ENCODE measurements around the gene POMC.

The POMC gene

DNA sequence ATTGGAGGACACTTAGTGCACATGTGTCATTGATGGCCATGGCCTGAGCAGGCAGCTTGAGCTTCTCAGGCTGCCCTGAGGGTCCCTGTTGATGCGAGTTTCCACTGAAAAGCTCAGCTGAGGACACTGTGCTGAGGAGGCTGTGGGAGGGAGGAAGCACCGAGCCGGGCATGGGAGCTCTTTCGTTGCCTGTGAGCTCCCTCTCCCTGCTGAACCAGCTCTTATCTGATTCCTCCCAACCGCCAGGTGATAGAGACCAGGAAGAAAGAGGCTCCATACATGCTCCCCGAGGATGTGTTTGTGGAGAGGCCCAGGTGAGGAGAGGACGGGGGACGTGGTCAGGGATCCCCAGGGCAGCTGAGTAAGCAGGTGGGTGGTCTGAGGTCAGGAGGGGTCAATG, 27.3 kb downstream of the POMC start:
- TF ChIP-seq, protein P1, sequence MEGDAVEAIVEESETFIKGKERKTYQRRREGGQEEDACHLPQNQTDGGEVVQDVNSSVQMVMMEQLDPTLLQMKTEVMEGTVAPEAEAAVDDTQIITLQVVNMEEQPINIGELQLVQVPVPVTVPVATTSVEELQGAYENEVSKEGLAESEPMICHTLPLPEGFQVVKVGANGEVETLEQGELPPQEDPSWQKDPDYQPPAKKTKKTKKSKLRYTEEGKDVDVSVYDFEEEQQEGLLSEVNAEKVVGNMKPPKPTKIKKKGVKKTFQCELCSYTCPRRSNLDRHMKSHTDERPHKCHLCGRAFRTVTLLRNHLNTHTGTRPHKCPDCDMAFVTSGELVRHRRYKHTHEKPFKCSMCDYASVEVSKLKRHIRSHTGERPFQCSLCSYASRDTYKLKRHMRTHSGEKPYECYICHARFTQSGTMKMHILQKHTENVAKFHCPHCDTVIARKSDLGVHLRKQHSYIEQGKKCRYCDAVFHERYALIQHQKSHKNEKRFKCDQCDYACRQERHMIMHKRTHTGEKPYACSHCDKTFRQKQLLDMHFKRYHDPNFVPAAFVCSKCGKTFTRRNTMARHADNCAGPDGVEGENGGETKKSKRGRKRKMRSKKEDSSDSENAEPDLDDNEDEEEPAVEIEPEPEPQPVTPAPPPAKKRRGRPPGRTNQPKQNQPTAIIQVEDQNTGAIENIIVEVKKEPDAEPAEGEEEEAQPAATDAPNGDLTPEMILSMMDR (IDR thresholded peaks at IDR 0.05) = no peak

DNA sequence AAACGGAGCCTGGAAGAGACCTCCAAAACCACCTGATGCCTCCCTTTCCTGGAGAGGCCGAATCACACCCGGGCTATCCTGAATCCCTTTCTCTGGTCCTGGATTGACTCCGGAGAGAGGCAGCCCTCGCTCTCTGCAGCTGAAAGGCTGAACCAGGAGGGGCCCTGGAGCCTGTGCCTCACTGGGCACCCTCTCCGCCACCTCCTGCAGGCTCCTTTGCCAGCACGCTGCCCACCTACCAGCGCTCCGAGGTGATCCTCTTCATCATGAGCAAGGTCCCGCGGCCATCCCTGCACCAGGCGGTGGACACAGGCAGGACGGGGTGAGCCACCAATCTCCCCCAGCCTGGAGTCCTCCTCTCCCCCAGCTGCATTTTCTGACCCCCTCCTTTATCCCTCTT, 35.7 kb downstream of the POMC start:
- TF ChIP-seq, protein P1 (IDR thresholded peaks at IDR 0.05) = no peak

DNA sequence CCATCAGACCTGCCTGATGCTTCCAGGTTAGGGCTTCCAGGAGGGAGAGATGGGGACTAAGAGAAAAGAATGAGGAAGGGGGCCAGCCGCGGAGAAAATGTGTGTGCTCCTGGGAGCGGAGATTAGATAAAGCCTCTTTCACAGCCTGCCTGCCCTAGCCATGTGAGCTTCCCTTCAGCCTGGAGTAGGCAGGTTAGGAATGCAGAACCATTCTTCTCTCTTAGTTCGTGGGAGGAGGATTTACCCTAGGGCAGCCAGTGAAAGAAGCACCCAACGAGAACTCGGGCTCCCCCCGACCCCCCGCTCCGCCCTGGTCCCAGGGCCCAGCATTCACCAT, 36.1 kb downstream of the POMC start:
- TF ChIP-seq, protein P1 (IDR thresholded peaks at IDR 0.05) = no peak

DNA sequence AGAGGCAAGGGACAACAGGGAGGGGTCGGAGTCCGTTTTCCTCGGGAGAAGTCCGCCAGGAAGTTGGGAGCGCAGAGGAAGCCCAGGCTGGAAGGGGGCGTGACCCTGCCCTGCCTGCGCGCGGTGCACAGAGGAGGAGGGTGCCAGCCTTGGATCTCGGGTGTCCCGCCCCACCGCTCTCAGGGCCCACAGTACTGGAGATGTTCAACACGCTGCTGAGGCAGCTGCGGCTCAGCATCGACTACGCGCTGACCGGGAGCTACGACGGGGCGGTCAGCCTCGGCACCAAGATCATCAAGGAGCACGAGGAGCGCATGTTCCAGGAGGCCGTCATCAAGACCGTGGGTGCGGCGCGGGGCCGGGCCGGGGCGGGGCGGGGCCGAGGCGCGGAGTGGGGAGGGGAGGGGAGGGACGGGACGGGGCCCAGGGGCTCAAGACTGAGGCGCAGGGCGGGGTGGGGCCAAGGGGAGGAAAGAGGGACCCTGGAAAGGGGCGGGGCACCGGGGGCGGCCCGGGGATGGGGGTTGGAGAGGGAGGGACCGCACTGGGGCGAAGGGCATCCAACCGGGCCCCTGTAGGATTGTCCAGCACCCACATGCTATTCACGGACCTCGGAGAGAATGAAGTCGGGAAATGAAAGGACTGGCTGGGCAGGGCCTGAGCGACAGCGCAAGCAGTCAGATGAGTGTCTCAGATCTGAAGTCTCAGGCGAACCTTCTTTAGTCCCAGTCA, 36.6 kb downstream of the POMC start:
- TF ChIP-seq, protein P1 (IDR thresholded peaks at IDR 0.05) = no peak

DNA sequence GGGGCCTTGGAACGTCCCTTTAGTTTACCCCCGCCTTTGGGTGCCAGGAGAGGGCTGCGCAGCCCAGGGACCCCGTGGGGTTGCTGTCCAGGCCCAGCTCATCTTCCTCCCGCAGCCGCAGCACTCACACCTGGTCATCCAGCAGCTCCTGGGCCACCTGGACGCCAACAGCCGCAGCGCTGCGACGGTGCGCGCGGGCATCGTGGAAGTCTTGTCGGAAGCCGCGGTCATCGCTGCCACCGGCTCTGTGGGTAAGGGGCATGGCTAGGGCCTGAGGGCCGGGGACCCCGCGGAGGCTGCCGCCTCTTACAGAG, 37.2 kb downstream of the POMC start:
- TF ChIP-seq, protein P1 (IDR thresholded peaks at IDR 0.05) = no peak

DNA sequence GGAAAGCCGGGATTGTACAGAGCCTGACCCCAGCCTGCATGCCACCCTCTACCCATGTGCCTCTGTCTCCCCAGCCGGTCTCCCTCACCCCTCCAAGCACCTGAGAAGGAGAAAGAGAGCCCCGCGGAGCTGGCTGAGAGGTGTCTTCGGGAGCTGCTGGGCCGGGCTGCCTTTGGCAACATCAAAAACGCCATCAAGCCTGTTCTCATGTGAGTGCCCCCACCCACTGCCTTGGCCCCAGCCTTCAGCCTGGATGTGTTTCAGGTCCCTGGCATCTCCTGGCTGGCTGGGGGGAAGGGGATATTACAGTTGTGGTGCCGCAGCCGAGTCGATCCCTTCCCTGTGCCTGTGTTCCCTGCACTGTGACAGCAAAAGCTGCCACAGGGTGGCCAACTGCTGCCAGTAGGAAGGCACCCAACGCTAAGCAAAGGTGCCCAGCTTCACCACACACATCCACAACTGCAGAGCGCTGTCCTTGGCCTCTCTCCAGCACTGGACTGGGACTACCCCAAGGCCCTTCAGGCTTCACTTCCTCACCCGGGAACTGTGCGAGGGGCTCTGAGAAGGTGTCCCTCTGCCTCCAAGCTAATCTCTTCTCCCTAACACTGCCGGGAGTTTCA, 38.4 kb downstream of the POMC start:
- TF ChIP-seq, protein P1 (IDR thresholded peaks at IDR 0.05) = no peak

DNA sequence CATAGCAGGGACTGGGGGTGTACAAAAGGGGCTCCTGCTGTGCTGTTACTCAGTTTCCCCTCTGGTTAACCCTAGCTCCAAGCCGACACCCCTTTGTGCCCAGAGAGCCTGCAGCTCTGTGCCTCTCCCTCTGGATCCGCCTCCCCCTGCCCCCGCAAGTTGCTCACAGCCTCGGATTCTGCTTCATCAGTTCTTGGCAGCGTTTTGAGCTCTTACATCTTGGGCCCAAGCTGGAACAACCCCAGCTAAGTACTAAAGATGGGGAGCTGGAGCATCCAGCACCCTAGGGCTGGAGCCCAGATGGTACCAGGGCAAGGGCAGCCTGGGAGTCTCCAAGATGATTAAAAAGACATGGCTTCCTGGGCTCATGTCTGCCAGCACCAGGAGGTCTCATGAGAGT, 40.7 kb downstream of the POMC start:
- TF ChIP-seq, protein P1 (IDR thresholded peaks at IDR 0.05) = no peak

DNA sequence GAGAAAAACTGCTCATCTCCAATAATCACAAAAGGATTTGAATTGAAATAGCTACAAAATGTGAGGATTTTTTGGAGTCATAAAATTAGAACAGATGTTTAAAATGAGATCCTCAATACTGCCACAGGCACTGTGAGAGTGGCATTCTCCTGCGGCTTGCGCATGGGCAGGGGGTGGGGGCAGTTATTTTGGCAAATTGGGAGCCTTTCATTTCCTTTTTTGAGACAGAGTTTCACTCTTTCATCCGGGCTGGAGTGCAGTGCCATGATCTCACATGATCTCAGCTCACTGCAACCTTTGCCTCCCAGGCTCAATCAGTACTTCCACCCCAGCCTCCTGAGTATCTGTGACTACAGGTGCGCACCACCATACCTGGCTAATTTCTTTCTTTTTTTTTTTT, 42.4 kb downstream of the POMC start:
- TF ChIP-seq, protein P1 (IDR thresholded peaks at IDR 0.05) = no peak
